OCI-LY3 (cell line): ENCODE measurements around the gene RTP5.

ENCODE experiments used
- H2AFZ ChIP-seq: fragments of 200-600, 300-600 bp; shearing (Covaris generic); 2 replicates; pipeline ENCODE4 v1.6.0; 2014; ENCODE audit warnings: antibody characterized with exemption, low read depth, low read length
- H3K27ac ChIP-seq: fragments of 200-600, 300-600 bp; sonication (generic); 2 replicates; pipeline ENCODE4 v1.5.1; 2014; ENCODE audit warnings: mild to moderate bottlenecking, low read length, moderate library complexity, mixed read lengths
- H3K27me3 ChIP-seq: fragments of 200-600, 300-600 bp; sonication (generic); 2 replicates; pipeline ENCODE4 v1.6.1; 2014; ENCODE audit warnings: low read depth, low read length, mixed read lengths
- H3K36me3 ChIP-seq: fragments of 200-600, 300-600 bp; sonication (generic); replicated peaks from 2 replicates; pipeline ENCODE3; 2014; ENCODE audit warnings: low read depth, low read length, mixed read lengths
- H3K4me1 ChIP-seq: fragments of 300-600, 200-600 bp; sonication (generic); 2 replicates; pipeline ENCODE4 v1.6.1; 2014; ENCODE audit warnings: low read length, mixed read lengths
- H3K4me2 ChIP-seq: fragments of 200-600, 300-600 bp; sonication (generic); 2 replicates; pipeline ENCODE4 v1.6.1; 2014; ENCODE audit warnings: low read length, mixed read lengths
- H3K4me3 ChIP-seq: fragments of 300-600, 200-600 bp; sonication (generic); 2 replicates; pipeline ENCODE4 v1.5.1; 2014; ENCODE audit warnings: antibody characterized with exemption, mild to moderate bottlenecking, low read length, moderate library complexity
- H3K79me2 ChIP-seq: fragments of 300-600, 200-600 bp; shearing (Covaris generic); 2 replicates; pipeline ENCODE4 v1.6.1; 2014; ENCODE audit warnings: mild to moderate bottlenecking, low read length, mixed read lengths
- H3K9ac ChIP-seq: fragments of 300-600, 200-600 bp; shearing (Covaris generic); 2 replicates; pipeline ENCODE4 v1.6.0; 2014; ENCODE audit warnings: mild to moderate bottlenecking, low read length, moderate library complexity
- H3K9me3 ChIP-seq: fragments of 200-600, 300-600 bp; shearing (Covaris generic); 2 replicates; pipeline ENCODE4 v1.6.1; 2014; ENCODE audit warnings: low read length, mixed read lengths; ENCODE audit not compliant: insufficient read depth
- H4K20me1 ChIP-seq: fragments of 200-600, 300-600 bp; sonication (generic); 2 replicates; pipeline ENCODE4 v1.6.1; 2016; ENCODE audit warnings: low read length, mixed read lengths; ENCODE audit not compliant: insufficient read depth
- CTCF ChIP-seq: fragments of 200-600, 300-600 bp; sonication (generic); IDR thresholded peaks from 2 replicates; pipeline ENCODE4 v1.5.1; 2014; ENCODE audit warnings: antibody characterized with exemption, low read length, low read depth
- EZH2phosphoT487 ChIP-seq: fragments of 200-600 bp; shearing (Covaris generic); IDR thresholded peaks from 2 replicates; pipeline ENCODE4 v1.6.1; 2018; ENCODE audit warnings: antibody characterized with exemption, mixed run types, low read depth

The RTP5 gene

GRCh38 chr2:241867776-241868420 is 1.6 kb upstream of the RTP5 start:
- peaks cover 4% of the 10 kb centered on the region for H3K36me3 ChIP-seq
- H3K27ac ChIP-seq, result no peak overlapping the region
- H3K4me2 ChIP-seq, result peak overlapping the region; percentile 39
- H3K79me2 ChIP-seq, result no peaks in the 10 kb centered on the region
- H4K20me1 ChIP-seq, result no peaks in the 10 kb centered on the region
- peaks cover 55% of the 10 kb centered on the region for H3K27me3 ChIP-seq
- H3K9ac ChIP-seq, result no peak overlapping the region
- no peak overlapping the region for H3K4me3 ChIP-seq
- peaks cover 35% of the 10 kb centered on the region for H3K4me1 ChIP-seq
- no peaks in the 10 kb centered on the region for H3K9me3 ChIP-seq
- no peak overlapping the region for H2AFZ ChIP-seq
- TF ChIP-seq EZH2phosphoT487 (no peak), CTCF (no peak)

GRCh38 chr2:241868661-241869081 is 858 bp upstream of the RTP5 start:
- Histone ChIP-seq H3K27me3 (peaks cover 55% of the 10 kb centered on the region), H3K4me1 (peaks cover 28% of the 10 kb centered on the region), H4K20me1 (no peaks in the 10 kb centered on the region), H3K27ac (no peak overlapping the region), H3K4me2 (peak overlapping the region; percentile 39), H3K9me3 (no peaks in the 10 kb centered on the region), H3K79me2 (no peaks in the 10 kb centered on the region), H3K9ac (no peak overlapping the region), H2AFZ (no peak overlapping the region), H3K4me3 (no peak overlapping the region), H3K36me3 (peaks cover 4% of the 10 kb centered on the region)
- TF ChIP-seq CTCF (no peak), EZH2phosphoT487 (no peak)

GRCh38 chr2:241870081-241870541 is 582 bp downstream of the RTP5 start:
- H3K27me3 ChIP-seq, result peaks cover 42% of the 10 kb centered on the region
- H4K20me1 ChIP-seq, result no peaks in the 10 kb centered on the region
- no peak overlapping the region for H3K4me2 ChIP-seq
- H3K9me3 ChIP-seq, result no peaks in the 10 kb centered on the region
- peaks cover 15% of the 10 kb centered on the region for H3K4me1 ChIP-seq
- TF ChIP-seq CTCF (no peak), EZH2phosphoT487 (no peak)
- H3K79me2 ChIP-seq, result no peaks in the 10 kb centered on the region
- no peak overlapping the region for H3K4me3 ChIP-seq
- no peaks in the 10 kb centered on the region for H3K36me3 ChIP-seq
- no peak overlapping the region for H3K27ac ChIP-seq
- no peak overlapping the region for H3K9ac ChIP-seq
- H2AFZ ChIP-seq, result no peak overlapping the region

- Histone ChIP-seq H3K4me1 (peaks cover 13% of the 10 kb centered on the region), H3K4me3 (no peak overlapping the region), H3K4me2 (no peak overlapping the region), H3K79me2 (no peaks in the 10 kb centered on the region), H2AFZ (no peak overlapping the region), H3K9me3 (no peaks in the 10 kb centered on the region), H3K27me3 (peaks cover 35% of the 10 kb centered on the region), H3K27ac (no peak overlapping the region), H3K9ac (no peak overlapping the region), H4K20me1 (no peaks in the 10 kb centered on the region), H3K36me3 (no peaks in the 10 kb centered on the region)
- no peak for TF ChIP-seq EZH2phosphoT487
- no peak for TF ChIP-seq CTCF
Observed at GRCh38 chr2:241870611-241871537, 1.3 kb downstream of the RTP5 start.
